ENCODE results near the gene SLC24A4.

The SLC24A4 gene

GRCh38 chr14:92323011-92323915, at the start of gene SLC24A4:
Gene SLC24A4, plus strand, starts transcription at chr14:92323165. Its CDS starts 666 bp downstream, at chr14:92323831.
- DNase-seq, result no peak

- no peak for DNase-seq
Observed at GRCh38 chr14:92273166-92273565, 49.8 kb upstream of the SLC24A4 start.

GRCh38 chr14:92274055-92274454, 48.9 kb upstream of the SLC24A4 start:
- DNase-seq, result no peak

GRCh38 chr14:92276074-92276473, 46.9 kb upstream of the SLC24A4 start:
- no peak for DNase-seq

GRCh38 chr14:92277031-92277430, 45.9 kb upstream of the SLC24A4 start:
- no peak for DNase-seq

GRCh38 chr14:92280554-92281262, 42.3 kb upstream of the SLC24A4 start:
- DNase-seq, result no peak

GRCh38 chr14:92282669-92283068, 40.3 kb upstream of the SLC24A4 start:
- no peak for DNase-seq

GRCh38 chr14:92285311-92285710, 37.7 kb upstream of the SLC24A4 start:
- no peak for DNase-seq

- no peak for DNase-seq
Observed at GRCh38 chr14:92287987-92288386, 35.0 kb upstream of the SLC24A4 start.

GRCh38 chr14:92288994-92289660, 33.8 kb upstream of the SLC24A4 start:
- no peak for DNase-seq

- DNase-seq, result no peak
Observed at GRCh38 chr14:92292673-92293072, 30.3 kb upstream of the SLC24A4 start.

- DNase-seq, result no peak
Observed at GRCh38 chr14:92294506-92294905, 28.5 kb upstream of the SLC24A4 start.

- no peak for DNase-seq
Observed at GRCh38 chr14:92297818-92298595, 25.0 kb upstream of the SLC24A4 start.

GRCh38 chr14:92302481-92302880, 20.5 kb upstream of the SLC24A4 start:
- no peak for DNase-seq

GRCh38 chr14:92308716-92309115, 14.2 kb upstream of the SLC24A4 start:
- DNase-seq, result no peak

GRCh38 chr14:92309968-92310530, 12.9 kb upstream of the SLC24A4 start:
- DNase-seq, result no peak

- no peak for DNase-seq
Observed at GRCh38 chr14:92310776-92311375, 12.1 kb upstream of the SLC24A4 start.

- DNase-seq, result no peak
Observed at GRCh38 chr14:92314182-92314581, 8.8 kb upstream of the SLC24A4 start.

GRCh38 chr14:92315050-92315805, 7.7 kb upstream of the SLC24A4 start:
- DNase-seq, result no peak

GRCh38 chr14:92316176-92316575, 6.8 kb upstream of the SLC24A4 start:
- no peak for DNase-seq

- DNase-seq, result no peak
Observed at GRCh38 chr14:92316937-92317336, 6.0 kb upstream of the SLC24A4 start.
